ENCODE results near the gene ANKRD34A. TPM values are rescaled to one million over a fixed set of nuclear protein-coding genes. Genes with fewer than 3 reads are reported as not detected.

The ANKRD34A gene
- total RNA-seq, 1 donor from 2014 or later: under 0.01 TPM

- peak overlapping the region; percentile 99 for H3K27ac ChIP-seq (ENCODE audit: low read depth, low read length)
- peaks cover 17 to 22% (median 20%) of the 10 kb centered on the region in 3 donors for H3K4me1 ChIP-seq (ENCODE audit: control insufficient read depth in 3 of 3, insufficient read depth in 3 of 3, low read length in 3 of 3)
- no peaks in the 10 kb centered on the region for H3K9me3 ChIP-seq (ENCODE audit: control insufficient read depth in 3 of 3, low read length in 3 of 3)
- H3K9ac ChIP-seq (ENCODE audit: low read depth in 1 of 3, low read length in 3 of 3): peak overlapping the region; percentile 38 to 72 (median 60)
- peak overlapping the region in 2 of 3 donors; percentile 71 to 97 for H3K4me3 ChIP-seq (ENCODE audit: low read length in 3 of 3)
- H3K36me3 ChIP-seq (ENCODE audit: control insufficient read depth in 3 of 3, insufficient read depth in 3 of 3, low read length in 3 of 3): peaks cover 37 to 39% (median 39%) of the 10 kb centered on the region in 3 donors
- no peaks in the 10 kb centered on the region for H3K27me3 ChIP-seq (ENCODE audit: control insufficient read depth in 3 of 3, insufficient read depth in 3 of 3, low read length in 3 of 3)
Measured at GRCh38 chr1:145991735-145992412, 27.5 kb upstream of the ANKRD34A start.

GRCh38 chr1:145990249-145990855 is 26.0 kb upstream of the ANKRD34A start:
- H3K27ac ChIP-seq (ENCODE audit: low read depth, low read length): peak overlapping the region; percentile 99

GRCh38 chr1:145988773-145989172 is 24.4 kb upstream of the ANKRD34A start:
- no peak overlapping the region for H3K9ac ChIP-seq (ENCODE audit: low read depth in 1 of 3, low read length in 3 of 3)
- H3K4me3 ChIP-seq (ENCODE audit: low read length in 3 of 3): no peak overlapping the region
- peak overlapping the region; percentile 38 for H3K27ac ChIP-seq (ENCODE audit: low read depth, low read length)
- peaks cover 12 to 16% (median 14%) of the 10 kb centered on the region in 3 donors for H3K36me3 ChIP-seq (ENCODE audit: control insufficient read depth in 3 of 3, insufficient read depth in 3 of 3, low read length in 3 of 3)
- no peaks in the 10 kb centered on the region for H3K9me3 ChIP-seq (ENCODE audit: control insufficient read depth in 3 of 3, low read length in 3 of 3)
- H3K4me1 ChIP-seq (ENCODE audit: control insufficient read depth in 3 of 3, insufficient read depth in 3 of 3, low read length in 3 of 3): peaks cover 39 to 43% (median 42%) of the 10 kb centered on the region in 3 donors
- no peaks in the 10 kb centered on the region for H3K27me3 ChIP-seq (ENCODE audit: control insufficient read depth in 3 of 3, insufficient read depth in 3 of 3, low read length in 3 of 3)

More at GRCh38 chr1:145990249-145990855, 26.0 kb upstream of the ANKRD34A start:
- peaks cover 29 to 34% (median 31%) of the 10 kb centered on the region in 3 donors for H3K4me1 ChIP-seq (ENCODE audit: control insufficient read depth in 3 of 3, insufficient read depth in 3 of 3, low read length in 3 of 3)
- H3K36me3 ChIP-seq (ENCODE audit: control insufficient read depth in 3 of 3, insufficient read depth in 3 of 3, low read length in 3 of 3): peaks cover 28 to 31% (median 29%) of the 10 kb centered on the region in 3 donors
- no peaks in the 10 kb centered on the region for H3K9me3 ChIP-seq (ENCODE audit: control insufficient read depth in 3 of 3, low read length in 3 of 3)
- no peak overlapping the region for H3K4me3 ChIP-seq (ENCODE audit: low read length in 3 of 3)
- no peaks in the 10 kb centered on the region for H3K27me3 ChIP-seq (ENCODE audit: control insufficient read depth in 3 of 3, insufficient read depth in 3 of 3, low read length in 3 of 3)
- peak overlapping the region in 1 of 3 donors; percentile 7 for H3K9ac ChIP-seq (ENCODE audit: low read depth in 1 of 3, low read length in 3 of 3)

- no peak overlapping the region for H3K9ac ChIP-seq (ENCODE audit: low read depth in 1 of 3, low read length in 3 of 3)
- H3K36me3 ChIP-seq (ENCODE audit: control insufficient read depth in 3 of 3, insufficient read depth in 3 of 3, low read length in 3 of 3): peaks cover 4 to 7% (median 5%) of the 10 kb centered on the region in 3 donors
- peaks cover 39 to 43% (median 41%) of the 10 kb centered on the region in 3 donors for H3K4me1 ChIP-seq (ENCODE audit: control insufficient read depth in 3 of 3, insufficient read depth in 3 of 3, low read length in 3 of 3)
- no peaks in the 10 kb centered on the region for H3K9me3 ChIP-seq (ENCODE audit: control insufficient read depth in 3 of 3, low read length in 3 of 3)
- peak overlapping the region; percentile 93 for H3K27ac ChIP-seq (ENCODE audit: low read depth, low read length)
- H3K27me3 ChIP-seq (ENCODE audit: control insufficient read depth in 3 of 3, insufficient read depth in 3 of 3, low read length in 3 of 3): no peaks in the 10 kb centered on the region
- H3K4me3 ChIP-seq (ENCODE audit: low read length in 3 of 3): no peak overlapping the region
Measured at GRCh38 chr1:145987926-145988325, 23.6 kb upstream of the ANKRD34A start.

GRCh38 chr1:145986551-145986950 is 22.2 kb upstream of the ANKRD34A start:
- Histone ChIP-seq H3K9ac (ENCODE audit: low read depth in 1 of 3, low read length in 3 of 3) (peak overlapping the region in 1 of 3 donors; percentile 28), H3K4me1 (ENCODE audit: control insufficient read depth in 3 of 3, insufficient read depth in 3 of 3, low read length in 3 of 3) (peaks cover 43 to 53% (median 48%) of the 10 kb centered on the region in 3 donors), H3K27me3 (ENCODE audit: control insufficient read depth in 3 of 3, insufficient read depth in 3 of 3, low read length in 3 of 3) (no peaks in the 10 kb centered on the region), H3K4me3 (ENCODE audit: low read length in 3 of 3) (peak overlapping the region in 1 of 3 donors; percentile 19), H3K36me3 (ENCODE audit: control insufficient read depth in 3 of 3, insufficient read depth in 3 of 3, low read length in 3 of 3) (no peaks in the 10 kb centered on the region), H3K27ac (ENCODE audit: low read depth, low read length) (peak overlapping the region; percentile 93), H3K9me3 (ENCODE audit: control insufficient read depth in 3 of 3, low read length in 3 of 3) (no peaks in the 10 kb centered on the region)

GRCh38 chr1:145985502-145986439 is 21.4 kb upstream of the ANKRD34A start:
- no peaks in the 10 kb centered on the region for H3K27me3 ChIP-seq (ENCODE audit: control insufficient read depth in 3 of 3, insufficient read depth in 3 of 3, low read length in 3 of 3)
- peak overlapping the region; percentile 55 to 85 (median 73) for H3K9ac ChIP-seq (ENCODE audit: low read depth in 1 of 3, low read length in 3 of 3)
- no peaks in the 10 kb centered on the region for H3K9me3 ChIP-seq (ENCODE audit: control insufficient read depth in 3 of 3, low read length in 3 of 3)
- no peaks in the 10 kb centered on the region for H3K36me3 ChIP-seq (ENCODE audit: control insufficient read depth in 3 of 3, insufficient read depth in 3 of 3, low read length in 3 of 3)
- H3K4me3 ChIP-seq (ENCODE audit: low read length in 3 of 3): peak overlapping the region; percentile 50 to 67 (median 52)
- H3K4me1 ChIP-seq (ENCODE audit: control insufficient read depth in 3 of 3, insufficient read depth in 3 of 3, low read length in 3 of 3): peaks cover 50 to 61% (median 56%) of the 10 kb centered on the region in 3 donors
- peak overlapping the region; percentile 93 for H3K27ac ChIP-seq (ENCODE audit: low read depth, low read length)

GRCh38 chr1:145985129-145985501 is 20.7 kb upstream of the ANKRD34A start:
- H3K36me3 ChIP-seq (ENCODE audit: control insufficient read depth in 3 of 3, insufficient read depth in 3 of 3, low read length in 3 of 3): no peaks in the 10 kb centered on the region
- peaks cover 57 to 63% (median 63%) of the 10 kb centered on the region in 3 donors for H3K4me1 ChIP-seq (ENCODE audit: control insufficient read depth in 3 of 3, insufficient read depth in 3 of 3, low read length in 3 of 3)
- H3K9ac ChIP-seq (ENCODE audit: low read depth in 1 of 3, low read length in 3 of 3): peak overlapping the region; percentile 55 to 85 (median 73)
- no peaks in the 10 kb centered on the region for H3K9me3 ChIP-seq (ENCODE audit: control insufficient read depth in 3 of 3, low read length in 3 of 3)
- peak overlapping the region; percentile 93 for H3K27ac ChIP-seq (ENCODE audit: low read depth, low read length)
- H3K4me3 ChIP-seq (ENCODE audit: low read length in 3 of 3): peak overlapping the region; percentile 50 to 67 (median 52)
- no peaks in the 10 kb centered on the region for H3K27me3 ChIP-seq (ENCODE audit: control insufficient read depth in 3 of 3, insufficient read depth in 3 of 3, low read length in 3 of 3)

- peak overlapping the region; percentile 50 to 67 (median 52) for H3K4me3 ChIP-seq (ENCODE audit: low read length in 3 of 3)
- H3K4me1 ChIP-seq (ENCODE audit: control insufficient read depth in 3 of 3, insufficient read depth in 3 of 3, low read length in 3 of 3): peaks cover 64 to 70% (median 70%) of the 10 kb centered on the region in 3 donors
Measured at GRCh38 chr1:145983960-145984830, 19.8 kb upstream of the ANKRD34A start.

GRCh38 chr1:145983206-145983675 is 18.9 kb upstream of the ANKRD34A start:
- peak overlapping the region; percentile 27 to 54 (median 45) for H3K4me3 ChIP-seq (ENCODE audit: low read length in 3 of 3)
- peak overlapping the region; percentile 94 for H3K27ac ChIP-seq (ENCODE audit: low read depth, low read length)
- no peaks in the 10 kb centered on the region for H3K27me3 ChIP-seq (ENCODE audit: control insufficient read depth in 3 of 3, insufficient read depth in 3 of 3, low read length in 3 of 3)
- H3K9me3 ChIP-seq (ENCODE audit: control insufficient read depth in 3 of 3, low read length in 3 of 3): no peaks in the 10 kb centered on the region
- no peaks in the 10 kb centered on the region for H3K36me3 ChIP-seq (ENCODE audit: control insufficient read depth in 3 of 3, insufficient read depth in 3 of 3, low read length in 3 of 3)
- peaks cover 74 to 79% (median 79%) of the 10 kb centered on the region in 3 donors for H3K4me1 ChIP-seq (ENCODE audit: control insufficient read depth in 3 of 3, insufficient read depth in 3 of 3, low read length in 3 of 3)
- H3K9ac ChIP-seq (ENCODE audit: low read depth in 1 of 3, low read length in 3 of 3): peak overlapping the region; percentile 47 to 77 (median 57)

More at GRCh38 chr1:145983960-145984830, 19.8 kb upstream of the ANKRD34A start:
- no peaks in the 10 kb centered on the region for H3K27me3 ChIP-seq (ENCODE audit: control insufficient read depth in 3 of 3, insufficient read depth in 3 of 3, low read length in 3 of 3)
- no peaks in the 10 kb centered on the region for H3K9me3 ChIP-seq (ENCODE audit: control insufficient read depth in 3 of 3, low read length in 3 of 3)
- peak overlapping the region; percentile 94 for H3K27ac ChIP-seq (ENCODE audit: low read depth, low read length)
- H3K36me3 ChIP-seq (ENCODE audit: control insufficient read depth in 3 of 3, insufficient read depth in 3 of 3, low read length in 3 of 3): no peaks in the 10 kb centered on the region
- peak overlapping the region; percentile 55 to 85 (median 73) for H3K9ac ChIP-seq (ENCODE audit: low read depth in 1 of 3, low read length in 3 of 3)
